TTC549 (cell line): ENCODE measurements around the gene AHSG.
"Not testable (repeated sequence)": the region's sequence is repeated elsewhere in the genome, so short reads cannot be mapped to it uniquely, and the experiment has no call there.

Experiments
- FAIRE-seq: peaks from 2 replicates; lab custom pipeline; 2012; peaks lifted over from hg19 to GRCh38; lab: Jason Lieb, UNC

The AHSG gene

GRCh38 chr3:186618318-186618938, 5.6 kb downstream of the AHSG start:
- FAIRE-seq, result no peak

GRCh38 chr3:186619787-186620212, 6.9 kb downstream of the AHSG start:
- FAIRE-seq, result no peak

GRCh38 chr3:186620213-186621092, 7.6 kb downstream of the AHSG start:
- no peak for FAIRE-seq

- FAIRE-seq, result no peak
Measured at GRCh38 chr3:186621894-186622650, 9.2 kb downstream of the AHSG start.

GRCh38 chr3:186622651-186623310, 9.9 kb downstream of the AHSG start:
- FAIRE-seq, result no peak

GRCh38 chr3:186624598-186624997, 11.7 kb downstream of the AHSG start:
- no peak for FAIRE-seq

- no peak for FAIRE-seq
Measured at GRCh38 chr3:186625600-186626042, 12.8 kb downstream of the AHSG start.

- FAIRE-seq, result no peak
Measured at GRCh38 chr3:186626254-186626847, 13.5 kb downstream of the AHSG start.

GRCh38 chr3:186627852-186628414, 15.1 kb downstream of the AHSG start:
- no peak for FAIRE-seq

- FAIRE-seq, result no peak
Measured at GRCh38 chr3:186628756-186629155, 15.9 kb downstream of the AHSG start.

- no peak for FAIRE-seq
Measured at GRCh38 chr3:186630950-186631641, 18.2 kb downstream of the AHSG start.

GRCh38 chr3:186633481-186633880, 20.6 kb downstream of the AHSG start:
- FAIRE-seq, result no peak

GRCh38 chr3:186634207-186634606, 21.3 kb downstream of the AHSG start:
- FAIRE-seq, result not testable (repeated sequence)

- FAIRE-seq, result no peak
Measured at GRCh38 chr3:186635532-186635931, 22.7 kb downstream of the AHSG start.

GRCh38 chr3:186636536-186636935, 23.7 kb downstream of the AHSG start:
- no peak for FAIRE-seq

GRCh38 chr3:186637686-186638085, 24.8 kb downstream of the AHSG start:
- no peak for FAIRE-seq

GRCh38 chr3:186638259-186638658, 25.4 kb downstream of the AHSG start:
- no peak for FAIRE-seq

- FAIRE-seq, result no peak
Measured at GRCh38 chr3:186639778-186640472, 27.1 kb downstream of the AHSG start, which contains the start of gene FETUB. Gene FETUB (plus strand): TSS chr3:186640399. CDS start chr3:186640461, 62 bp downstream.

- FAIRE-seq, result no peak
Measured at GRCh38 chr3:186640473-186640818, 27.6 kb downstream of the AHSG start.

GRCh38 chr3:186640929-186641328, 28.1 kb downstream of the AHSG start:
- FAIRE-seq, result no peak
